ENCODE results near the gene RAP1GAP.

GRCh38 chr1:21607549-21608529 lies 61.3 kb downstream of the RAP1GAP start:
- TF ChIP-seq, protein P1, sequence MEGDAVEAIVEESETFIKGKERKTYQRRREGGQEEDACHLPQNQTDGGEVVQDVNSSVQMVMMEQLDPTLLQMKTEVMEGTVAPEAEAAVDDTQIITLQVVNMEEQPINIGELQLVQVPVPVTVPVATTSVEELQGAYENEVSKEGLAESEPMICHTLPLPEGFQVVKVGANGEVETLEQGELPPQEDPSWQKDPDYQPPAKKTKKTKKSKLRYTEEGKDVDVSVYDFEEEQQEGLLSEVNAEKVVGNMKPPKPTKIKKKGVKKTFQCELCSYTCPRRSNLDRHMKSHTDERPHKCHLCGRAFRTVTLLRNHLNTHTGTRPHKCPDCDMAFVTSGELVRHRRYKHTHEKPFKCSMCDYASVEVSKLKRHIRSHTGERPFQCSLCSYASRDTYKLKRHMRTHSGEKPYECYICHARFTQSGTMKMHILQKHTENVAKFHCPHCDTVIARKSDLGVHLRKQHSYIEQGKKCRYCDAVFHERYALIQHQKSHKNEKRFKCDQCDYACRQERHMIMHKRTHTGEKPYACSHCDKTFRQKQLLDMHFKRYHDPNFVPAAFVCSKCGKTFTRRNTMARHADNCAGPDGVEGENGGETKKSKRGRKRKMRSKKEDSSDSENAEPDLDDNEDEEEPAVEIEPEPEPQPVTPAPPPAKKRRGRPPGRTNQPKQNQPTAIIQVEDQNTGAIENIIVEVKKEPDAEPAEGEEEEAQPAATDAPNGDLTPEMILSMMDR (IDR thresholded peaks at IDR 0.05): no peak
- no peak for TF ChIP-seq POLR2AphosphoS5 (IDR thresholded peaks at IDR 0.05)

Data from esophagus muscularis mucosa (tissue), 3 donors.